Stimulated activated CD4-positive, alpha-beta T cell treated with anti-CD3 and anti-CD28 coated beads, TNF-alpha, amount 100 ng/mL, for 48 hours (primary cell): ENCODE results near the gene DRC7.
"Not testable (repeated sequence)": the region's sequence is repeated elsewhere in the genome, so short reads cannot be mapped to it uniquely, and the experiment has no call there.

Experiments used
- DNase-seq, 3 donors: peaks; one replicate each; pipeline ENCODE4 v3.0.0-alpha.2; 2020; ENCODE audit warnings: low read depth in 3 of 3

DRC7 gene

GRCh38 chr16:57761957-57762356, 67.4 kb downstream of the DRC7 start:
- DNase-seq = no peak

- no peak for DNase-seq
Measured at GRCh38 chr16:57762365-57763040, 67.9 kb downstream of the DRC7 start.

DNA sequence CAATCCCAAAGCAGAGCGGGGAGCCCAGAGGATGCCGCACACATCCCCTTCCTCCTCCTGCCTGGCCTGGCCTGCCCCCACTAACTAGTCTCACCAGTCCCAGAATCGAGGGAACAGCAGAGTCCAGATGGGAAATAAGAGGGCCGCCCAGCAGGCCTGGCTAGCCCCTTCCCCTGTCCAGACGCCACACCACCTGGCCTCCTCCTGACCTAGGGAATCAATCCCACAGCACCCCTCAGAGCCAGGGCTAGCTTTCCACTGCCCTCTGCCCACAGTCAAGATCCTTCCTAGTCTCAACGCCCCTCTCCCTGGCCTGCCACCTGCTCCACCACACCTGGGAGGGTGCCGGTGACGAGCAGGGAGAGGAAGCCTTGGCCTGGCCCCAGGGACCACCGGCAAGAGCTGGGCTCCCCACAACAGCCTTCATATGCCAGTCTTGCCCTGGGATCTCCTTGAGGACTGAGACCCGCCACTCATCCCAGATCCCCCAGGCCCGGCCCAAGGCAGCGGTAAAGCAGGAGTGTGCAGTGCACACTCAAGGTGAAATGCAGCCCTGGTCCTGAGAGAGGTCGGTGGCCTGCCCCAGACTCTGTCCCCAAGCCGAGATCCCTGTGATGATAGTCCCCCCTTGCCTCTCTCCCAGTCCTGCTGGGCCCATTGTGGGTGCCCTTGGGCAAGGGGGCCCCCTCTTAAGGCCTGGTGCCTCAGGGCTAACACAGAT, 68.8 kb downstream of the DRC7 start:
- DNase-seq = no peak

GRCh38 chr16:57764006-57764340, 69.4 kb downstream of the DRC7 start:
- DNase-seq = no peak

- DNase-seq = peak in 2 of 3 donors; percentile 29 to 33
Measured at GRCh38 chr16:57764341-57765159, 69.9 kb downstream of the DRC7 start.

DNA sequence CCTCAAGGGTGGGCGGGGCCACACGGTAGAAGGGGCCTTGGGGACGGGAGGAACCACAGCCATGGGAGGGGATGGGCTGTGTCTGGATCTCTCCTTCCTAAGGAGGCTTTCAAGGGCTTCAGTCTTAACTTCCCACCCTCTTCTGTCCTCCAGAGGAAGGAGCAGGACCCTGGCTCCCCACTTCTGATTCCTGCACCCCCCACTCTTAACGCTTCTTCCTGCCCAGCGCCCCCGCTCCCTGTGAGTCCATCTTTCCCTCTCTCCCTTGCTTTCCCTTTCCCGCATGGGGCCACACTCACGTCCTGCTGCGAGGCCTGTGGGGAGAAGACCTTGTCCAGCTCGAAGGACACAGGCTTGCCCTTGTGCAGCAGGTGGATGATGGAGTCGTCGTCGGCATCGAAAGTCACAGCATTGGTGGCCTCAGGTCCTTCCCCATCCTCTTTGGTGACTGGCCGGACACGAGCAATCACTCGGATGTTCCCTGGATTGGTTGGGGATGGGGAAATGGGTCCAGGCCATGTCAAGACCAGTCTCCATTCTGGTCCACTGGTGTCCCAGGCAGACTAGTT, 70.6 kb downstream of the DRC7 start:
- no peak for DNase-seq

DNA sequence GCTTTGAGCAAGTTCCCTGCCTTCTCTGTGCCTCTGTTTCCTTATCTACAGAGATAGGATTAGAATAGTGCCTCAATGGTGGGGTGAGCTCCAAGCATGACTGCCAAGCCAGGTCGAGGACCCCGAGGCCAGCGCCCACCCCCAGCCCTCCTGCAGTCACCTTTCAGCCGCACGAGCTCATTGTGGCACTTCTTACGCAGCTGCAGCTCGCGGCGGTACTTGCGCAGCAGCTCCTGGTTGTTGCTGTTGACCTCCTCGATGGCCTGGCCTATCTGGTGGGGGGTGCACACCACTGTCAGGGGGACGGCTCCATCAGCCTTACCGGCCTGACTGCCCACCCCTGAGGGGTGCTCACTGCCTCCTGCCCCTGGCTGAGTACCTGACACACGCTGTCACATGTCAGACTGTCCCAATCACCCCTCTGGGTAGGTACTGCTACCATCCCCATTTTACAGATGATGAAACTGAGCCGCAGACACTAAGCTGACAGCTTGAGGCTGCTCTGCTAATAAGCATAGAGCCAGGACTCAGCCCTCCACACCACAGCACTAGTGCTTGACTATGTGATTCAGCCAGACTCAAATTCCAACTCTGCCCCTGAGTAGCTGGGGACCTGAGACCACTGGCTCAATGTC, 72.2 kb downstream of the DRC7 start:
- no peak for DNase-seq

DNA sequence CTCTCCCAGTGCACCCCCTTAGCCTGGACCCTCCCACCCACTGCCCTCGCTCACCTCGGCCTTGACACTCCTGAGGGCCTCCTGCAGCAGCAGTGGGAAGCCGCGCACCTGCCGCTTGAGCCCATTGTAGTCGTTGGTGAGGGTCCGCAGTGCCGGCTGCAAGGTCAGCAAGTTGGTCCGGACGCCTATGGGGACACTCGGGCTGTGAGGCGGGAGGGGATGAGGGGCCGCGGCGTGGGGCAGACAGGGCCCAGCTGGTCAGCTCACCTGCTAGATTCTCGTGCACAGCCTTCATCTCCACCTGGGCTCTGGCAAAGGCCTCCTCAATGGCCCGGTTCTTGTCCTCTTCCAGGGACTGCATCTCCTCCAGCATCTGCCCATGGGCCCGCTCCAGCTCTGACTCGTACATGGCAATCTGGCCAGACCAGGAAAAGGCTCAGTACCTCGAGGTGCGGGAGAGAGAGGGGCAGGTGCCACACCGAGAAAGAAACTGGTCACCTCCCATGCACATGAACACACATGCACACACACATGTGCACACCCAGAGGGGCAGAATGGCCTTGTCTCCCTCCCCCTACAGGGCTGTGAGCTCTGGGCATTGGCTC, 75.0 kb downstream of the DRC7 start:
- DNase-seq = no peak

- DNase-seq = no peak
Measured at GRCh38 chr16:57770361-57770760, 75.8 kb downstream of the DRC7 start.

DNA sequence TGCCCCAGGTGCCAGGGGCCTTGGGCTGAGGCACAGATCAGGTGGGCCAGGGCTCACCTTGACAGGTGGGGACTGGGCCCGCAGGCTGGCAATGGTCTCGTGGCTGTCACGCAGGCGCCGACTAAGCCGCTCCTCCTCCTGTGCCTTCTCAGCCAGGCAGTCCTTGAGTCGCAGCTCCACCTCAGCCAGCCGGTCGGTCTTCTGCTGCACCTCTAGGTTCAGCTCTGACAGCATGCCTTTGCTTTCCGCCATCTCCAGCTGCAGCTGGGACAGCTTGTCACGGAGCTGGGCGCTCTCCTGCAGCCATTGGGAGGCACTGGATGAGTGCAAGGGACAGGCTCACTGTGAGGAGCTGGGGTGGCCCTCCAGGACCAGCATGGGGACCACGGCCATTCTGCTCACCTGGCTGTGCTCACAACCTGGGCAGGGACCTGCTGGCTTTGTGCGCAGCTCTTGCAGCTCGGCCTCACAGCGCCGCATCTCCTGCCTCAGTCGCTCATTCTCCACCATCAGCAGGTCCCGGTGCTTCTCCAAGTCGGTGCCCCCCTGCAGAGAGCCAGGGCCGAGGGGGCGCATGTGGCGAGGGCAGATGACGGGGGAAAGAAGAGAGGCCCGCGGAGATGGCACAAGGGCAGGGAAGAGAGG, 76.7 kb downstream of the DRC7 start:
- no peak for DNase-seq

- no peak for DNase-seq
Measured at GRCh38 chr16:57773019-57773418, 78.4 kb downstream of the DRC7 start.

DNA sequence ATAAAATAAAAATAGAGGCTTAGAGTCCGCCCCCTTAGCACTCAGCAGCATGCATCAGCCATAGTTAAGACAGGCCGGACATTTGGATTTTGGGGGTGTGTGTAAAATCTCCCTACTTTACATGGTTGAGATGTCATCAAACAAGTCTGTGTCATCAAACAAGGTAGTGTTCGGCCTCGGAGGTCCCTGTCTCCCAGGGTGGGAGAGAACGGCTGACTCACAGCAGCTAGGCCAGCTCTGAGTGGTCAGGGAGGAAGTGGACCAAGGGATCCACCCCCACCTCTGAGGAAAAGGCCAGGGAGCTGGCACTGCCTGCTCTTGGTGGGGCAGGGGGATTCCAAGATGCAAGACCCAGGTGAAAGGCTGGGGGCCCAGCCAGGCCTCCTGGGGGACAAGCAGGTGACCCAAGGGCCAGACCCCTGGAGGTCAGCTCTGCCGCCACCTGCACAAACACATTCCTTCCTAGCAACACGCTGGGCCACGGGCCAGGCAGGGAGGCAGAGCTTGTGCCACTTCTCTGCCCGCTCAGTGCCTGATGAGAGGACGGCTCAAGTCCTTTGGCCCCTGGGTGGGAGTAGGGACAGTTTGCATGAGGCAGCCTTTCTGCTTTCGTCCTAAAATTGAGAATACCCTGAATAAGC, 79.2 kb downstream of the DRC7 start:
- DNase-seq = no peak

GRCh38 chr16:57774705-57775285, 80.2 kb downstream of the DRC7 start:
- no peak for DNase-seq

- no peak for DNase-seq
Measured at GRCh38 chr16:57775661-57776469, 81.3 kb downstream of the DRC7 start.

DNA sequence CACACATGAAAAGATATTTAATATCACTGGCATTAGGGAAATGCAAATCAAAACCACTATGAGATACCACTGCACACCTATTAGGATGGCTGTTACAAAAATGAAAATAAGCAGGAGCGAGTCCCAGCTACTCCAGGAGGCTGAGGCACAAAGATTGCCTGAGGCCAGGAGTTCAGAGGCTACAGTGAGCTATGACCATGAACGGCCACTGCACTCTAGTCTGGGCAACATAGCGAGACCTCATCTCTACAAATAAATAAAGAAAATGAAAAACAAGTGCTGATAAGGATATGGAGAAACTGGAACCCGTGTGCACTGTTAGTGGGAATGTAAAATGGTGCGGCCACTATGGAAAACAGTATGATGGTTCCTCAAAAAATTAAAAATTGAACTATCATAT, 84.1 kb downstream of the DRC7 start:
- no peak for DNase-seq

- not testable (repeated sequence) for DNase-seq
Measured at GRCh38 chr16:57779836-57780235, 85.2 kb downstream of the DRC7 start.

GRCh38 chr16:57781349-57781740, 86.7 kb downstream of the DRC7 start:
- no peak for DNase-seq
